ENCODE results near the gene C2CD5.

DNA sequence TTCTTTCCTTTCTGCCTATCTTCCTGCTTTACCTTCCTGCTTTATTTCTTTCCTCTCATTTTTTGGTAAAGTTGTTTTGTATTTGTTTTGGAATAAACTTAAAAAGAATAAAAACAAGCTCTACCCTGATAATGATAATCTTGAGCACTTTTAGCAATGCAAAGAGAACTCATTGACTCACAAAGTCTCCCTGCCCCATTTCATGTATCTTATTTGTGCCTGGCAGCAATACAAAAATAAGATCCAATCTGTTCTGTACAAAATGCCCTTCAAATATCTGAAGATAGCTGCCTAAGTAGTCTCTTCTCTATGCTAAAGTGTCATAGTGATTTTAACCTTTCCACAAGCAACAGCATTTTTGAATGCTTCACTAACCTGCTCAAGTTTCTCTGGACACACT lies 49.5 kb upstream of the C2CD5 start:
- TF ChIP-seq, protein P1, sequence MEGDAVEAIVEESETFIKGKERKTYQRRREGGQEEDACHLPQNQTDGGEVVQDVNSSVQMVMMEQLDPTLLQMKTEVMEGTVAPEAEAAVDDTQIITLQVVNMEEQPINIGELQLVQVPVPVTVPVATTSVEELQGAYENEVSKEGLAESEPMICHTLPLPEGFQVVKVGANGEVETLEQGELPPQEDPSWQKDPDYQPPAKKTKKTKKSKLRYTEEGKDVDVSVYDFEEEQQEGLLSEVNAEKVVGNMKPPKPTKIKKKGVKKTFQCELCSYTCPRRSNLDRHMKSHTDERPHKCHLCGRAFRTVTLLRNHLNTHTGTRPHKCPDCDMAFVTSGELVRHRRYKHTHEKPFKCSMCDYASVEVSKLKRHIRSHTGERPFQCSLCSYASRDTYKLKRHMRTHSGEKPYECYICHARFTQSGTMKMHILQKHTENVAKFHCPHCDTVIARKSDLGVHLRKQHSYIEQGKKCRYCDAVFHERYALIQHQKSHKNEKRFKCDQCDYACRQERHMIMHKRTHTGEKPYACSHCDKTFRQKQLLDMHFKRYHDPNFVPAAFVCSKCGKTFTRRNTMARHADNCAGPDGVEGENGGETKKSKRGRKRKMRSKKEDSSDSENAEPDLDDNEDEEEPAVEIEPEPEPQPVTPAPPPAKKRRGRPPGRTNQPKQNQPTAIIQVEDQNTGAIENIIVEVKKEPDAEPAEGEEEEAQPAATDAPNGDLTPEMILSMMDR (IDR thresholded peaks at IDR 0.05), result no peak
- TF ChIP-seq POLR2AphosphoS5 (IDR thresholded peaks at IDR 0.05), result no peak
- TF ChIP-seq POLR2A (IDR thresholded peaks at IDR 0.05), result no peak
